DMS114 treated with DMSO at 0.1 percent for 48 hours (cell line): ENCODE data around the gene WNT9A.

Experiments
- DNase-seq: peaks from one replicate; lab custom pipeline; 2025; ENCODE audit not compliant: unreplicated experiment; lab: John Stamatoyannopoulos, UW

The WNT9A gene

GRCh38 chr1:227942021-227942715, 5.6 kb downstream of the WNT9A start:
- DNase-seq = no peak

GRCh38 chr1:227941509-227942020, 6.2 kb downstream of the WNT9A start:
- DNase-seq = no peak

- no peak for DNase-seq
Observed at GRCh38 chr1:227940791-227941241, 6.9 kb downstream of the WNT9A start.

GRCh38 chr1:227939791-227940771, 7.7 kb downstream of the WNT9A start:
- no peak for DNase-seq

- DNase-seq = no peak
Observed at GRCh38 chr1:227938911-227939790, 8.6 kb downstream of the WNT9A start.

GRCh38 chr1:227938276-227938675, 9.5 kb downstream of the WNT9A start:
- no peak for DNase-seq

- no peak for DNase-seq
Observed at GRCh38 chr1:227937838-227938145, 9.9 kb downstream of the WNT9A start.

- DNase-seq = no peak
Observed at GRCh38 chr1:227937031-227937837, 10.5 kb downstream of the WNT9A start.

GRCh38 chr1:227935826-227936225, 11.9 kb downstream of the WNT9A start:
- DNase-seq = no peak

GRCh38 chr1:227934476-227935313, 13.0 kb downstream of the WNT9A start:
- no peak for DNase-seq

GRCh38 chr1:227929751-227930472, 17.8 kb downstream of the WNT9A start:
- DNase-seq = no peak

- no peak for DNase-seq
Observed at GRCh38 chr1:227928811-227929375, 18.8 kb downstream of the WNT9A start.

- DNase-seq = no peak
Observed at GRCh38 chr1:227927971-227928741, 19.6 kb downstream of the WNT9A start.

GRCh38 chr1:227926896-227927885, 20.5 kb downstream of the WNT9A start:
- DNase-seq = no peak

- no peak for DNase-seq
Observed at GRCh38 chr1:227926216-227926791, 21.4 kb downstream of the WNT9A start.
